ENCODE measurements around the gene EIF1B. TPM values are rescaled to one million over a fixed set of nuclear protein-coding genes. Genes with fewer than 3 reads are reported as not detected.

The EIF1B gene
- total RNA-seq, 2 experiments from 2014 or later: 35.0 to 37.5 TPM

DNA sequence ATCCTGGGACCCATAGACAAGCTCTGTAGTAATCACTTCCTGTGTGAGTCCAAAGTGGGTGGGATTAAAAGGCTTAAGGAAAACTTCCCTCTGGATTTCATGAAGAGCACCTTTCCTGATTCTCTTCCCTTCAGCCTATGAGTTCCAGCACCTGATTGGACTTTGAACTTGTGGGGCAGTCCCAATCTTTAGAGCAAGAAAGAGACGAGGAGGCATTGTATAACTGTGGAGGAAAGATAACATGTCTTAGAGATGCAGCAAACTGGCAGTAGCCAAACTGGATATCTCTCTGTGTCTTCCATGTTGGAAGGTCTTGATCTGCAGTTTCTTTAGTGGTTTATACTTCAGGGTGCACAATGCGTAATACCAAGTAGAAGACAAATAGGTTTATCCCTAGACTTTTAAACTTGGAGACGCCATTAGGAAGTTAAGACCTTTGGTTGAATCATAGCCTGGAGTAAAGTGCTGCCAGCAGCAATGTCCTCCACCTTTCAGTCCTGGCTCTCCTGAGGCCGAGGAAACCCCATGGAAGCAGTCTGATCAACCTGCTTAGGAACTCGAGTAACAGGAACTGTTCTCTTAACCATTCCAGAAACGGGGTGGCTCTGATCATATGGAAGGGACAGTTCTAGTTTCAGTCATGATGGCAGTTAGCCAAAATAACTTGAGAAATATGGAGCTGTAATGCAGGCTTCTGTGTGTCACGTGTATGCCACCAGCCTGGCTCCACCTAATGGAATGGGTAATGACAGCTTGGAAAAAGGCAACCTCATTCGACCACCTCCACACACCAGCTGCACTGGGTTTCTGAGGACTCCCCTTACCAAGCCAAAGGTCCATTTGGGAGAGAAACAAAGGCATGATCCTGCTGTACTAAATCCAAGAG is 4.7 kb downstream of the EIF1B start:
- H3K27me3 Mint-ChIP-seq: no peaks in the 10 kb centered on the region
- ChIA-PET CTCF (interaction anchor here (1.0 to 1.6 kb wide), 2 partner anchors 12 to 122 kb away, joined by 3 read pairs; no protein-coding TSS in a partner anchor), POLR2A (no interaction called here)
- peaks cover 19% of the 10 kb centered on the region for H3K4me1 Mint-ChIP-seq
- peaks cover 31% of the 10 kb centered on the region for H3K36me3 Mint-ChIP-seq (ENCODE audit: low read depth)
- DNase-seq: no peak
- no peak overlapping the region for H3K27ac Mint-ChIP-seq
- no peaks in the 10 kb centered on the region for H3K9me3 Mint-ChIP-seq
- no peak overlapping the region for H3K4me3 Mint-ChIP-seq

DNA sequence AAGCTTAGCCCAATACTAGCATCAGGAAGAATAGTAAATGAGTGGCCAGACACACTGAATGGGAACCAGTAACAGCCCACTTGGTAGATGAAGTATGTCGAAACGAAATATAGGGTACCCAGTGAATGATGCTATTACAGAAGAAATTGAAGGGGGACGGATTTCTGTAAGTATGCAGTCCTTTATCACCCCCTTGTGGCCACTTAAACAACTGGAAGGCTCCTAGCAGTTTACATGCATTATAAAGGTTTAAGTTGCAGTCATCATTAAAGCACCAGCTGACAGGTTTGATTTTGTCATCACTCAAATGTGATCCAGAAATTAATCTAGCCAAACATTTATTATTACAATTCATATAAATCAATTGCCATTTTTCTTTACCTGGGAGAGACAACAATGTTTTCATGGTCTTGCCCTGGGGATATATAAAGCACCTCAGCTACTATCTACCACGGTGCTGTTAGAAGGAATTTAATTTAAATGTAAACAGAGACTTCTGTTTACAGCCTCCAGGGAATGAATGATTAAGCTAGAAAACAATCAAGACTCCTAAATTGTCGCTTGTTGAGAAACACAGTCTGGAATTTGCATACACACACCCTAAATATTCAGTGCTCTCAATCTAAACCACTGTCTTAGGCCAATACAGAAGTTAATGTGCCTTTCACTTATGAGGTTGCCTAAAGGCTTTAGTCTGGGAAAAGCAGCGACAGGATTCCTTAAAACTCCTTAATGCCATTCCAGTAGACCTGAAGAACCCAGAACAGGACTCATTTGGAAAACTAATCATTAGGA is 7.8 kb downstream of the EIF1B start:
- ChIA-PET POLR2A (no interaction called here), CTCF (interaction anchor here (0.6 to 1.3 kb wide), 3 partner anchors 18 to 1853 kb away, joined by 3 to 4 read pairs (median 3); no protein-coding TSS in a partner anchor)
- DNase-seq: peak; percentile 60
- no peaks in the 10 kb centered on the region for H3K27me3 Mint-ChIP-seq
- H3K4me3 Mint-ChIP-seq: no peak overlapping the region
- peaks cover 10% of the 10 kb centered on the region for H3K36me3 Mint-ChIP-seq (ENCODE audit: low read depth)
- H3K9me3 Mint-ChIP-seq: no peaks in the 10 kb centered on the region
- no peak overlapping the region for H3K27ac Mint-ChIP-seq
- H3K4me1 Mint-ChIP-seq: peaks cover 6% of the 10 kb centered on the region

DNA sequence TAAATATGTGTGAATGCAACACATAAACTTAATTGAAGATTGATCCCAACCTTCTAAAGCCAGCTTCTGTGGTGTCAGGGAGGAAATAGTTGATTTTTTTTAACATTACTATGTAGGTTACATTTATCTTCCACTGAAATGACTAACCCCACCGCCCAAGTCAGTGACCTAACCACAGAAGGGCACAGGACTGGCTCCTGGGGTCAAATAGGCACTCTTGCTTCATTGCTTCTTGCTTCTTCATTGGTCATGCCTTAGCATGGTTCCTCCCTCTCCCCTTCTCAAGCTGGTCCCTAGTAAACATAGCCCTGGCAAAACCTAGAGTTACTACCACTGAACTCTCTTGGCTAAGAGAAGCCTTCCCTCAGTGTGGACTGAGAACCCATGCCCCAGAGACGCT is 12.3 kb downstream of the EIF1B start:
- DNase-seq: no peak
- Mint-ChIP-seq H3K27me3 (peaks cover 14% of the 10 kb centered on the region), H3K36me3 (ENCODE audit: low read depth) (no peaks in the 10 kb centered on the region), H3K4me1 (peaks cover under 1% of the 10 kb centered on the region), H3K4me3 (no peak overlapping the region), H3K9me3 (no peaks in the 10 kb centered on the region), H3K27ac (no peak overlapping the region)
- ChIA-PET CTCF (interaction anchor here (0.7 to 1.2 kb wide), 2 partner anchors 9 to 184 kb away, joined by 3 read pairs; partner anchors contain the start of gene ZNF620), POLR2A (no interaction called here)

DNA sequence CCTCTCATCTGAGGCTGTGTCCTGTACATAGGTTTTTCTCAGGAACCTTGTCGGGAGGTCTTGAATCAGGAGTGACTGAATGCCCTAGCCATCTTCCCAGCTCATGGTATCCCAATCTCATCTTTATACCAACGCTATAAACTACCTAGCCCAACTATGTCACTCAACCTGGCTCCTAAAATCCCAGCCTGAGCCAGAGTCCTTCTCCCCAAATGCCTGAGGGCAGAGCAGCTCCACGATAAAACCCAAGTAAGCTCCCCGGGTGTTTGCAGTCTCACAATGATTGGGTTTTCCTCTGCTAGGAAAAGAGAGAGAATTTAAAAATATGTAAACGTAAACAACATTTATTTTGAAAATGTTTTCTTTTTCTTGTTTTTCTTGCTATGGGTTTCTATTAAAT is 14.4 kb downstream of the EIF1B start:
- no peaks in the 10 kb centered on the region for H3K9me3 Mint-ChIP-seq
- H3K4me3 Mint-ChIP-seq: no peak overlapping the region
- peaks cover 6% of the 10 kb centered on the region for H3K4me1 Mint-ChIP-seq
- peaks cover 19% of the 10 kb centered on the region for H3K27me3 Mint-ChIP-seq
- no peak overlapping the region for H3K27ac Mint-ChIP-seq
- DNase-seq: no peak
- no peaks in the 10 kb centered on the region for H3K36me3 Mint-ChIP-seq (ENCODE audit: low read depth)
- ChIA-PET POLR2A (no interaction called here), CTCF (interaction anchor here (1.3 kb wide), 1 partner anchor 15 kb away, joined by 3 read pairs; no protein-coding TSS in a partner anchor)

DNA sequence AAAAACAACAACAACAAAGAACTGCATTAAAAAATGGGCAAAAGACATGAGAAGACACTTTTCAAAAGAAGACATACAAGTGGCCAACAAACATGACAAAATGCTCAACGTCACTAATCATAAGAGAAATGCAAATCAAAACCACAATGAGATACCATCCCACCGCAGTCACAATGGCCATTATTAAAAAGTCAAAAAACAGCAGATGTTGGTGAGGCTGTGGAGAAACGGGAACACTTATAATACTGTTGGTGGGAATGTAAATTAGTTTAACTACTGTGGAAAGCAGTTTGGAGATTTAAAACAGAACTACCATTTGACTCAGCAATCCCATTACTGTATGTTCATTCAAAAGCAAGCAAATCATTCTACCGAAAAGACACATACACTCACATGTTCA is 15.1 kb downstream of the EIF1B start:
- peaks cover 19% of the 10 kb centered on the region for H3K27me3 Mint-ChIP-seq
- H3K9me3 Mint-ChIP-seq: no peaks in the 10 kb centered on the region
- H3K4me1 Mint-ChIP-seq: peaks cover 6% of the 10 kb centered on the region
- CTCF ChIA-PET: no interaction called here
- no peak for DNase-seq
- H3K36me3 Mint-ChIP-seq (ENCODE audit: low read depth): no peaks in the 10 kb centered on the region
- POLR2A ChIA-PET: no interaction called here
- H3K4me3 Mint-ChIP-seq: no peak overlapping the region
- no peak overlapping the region for H3K27ac Mint-ChIP-seq

DNA sequence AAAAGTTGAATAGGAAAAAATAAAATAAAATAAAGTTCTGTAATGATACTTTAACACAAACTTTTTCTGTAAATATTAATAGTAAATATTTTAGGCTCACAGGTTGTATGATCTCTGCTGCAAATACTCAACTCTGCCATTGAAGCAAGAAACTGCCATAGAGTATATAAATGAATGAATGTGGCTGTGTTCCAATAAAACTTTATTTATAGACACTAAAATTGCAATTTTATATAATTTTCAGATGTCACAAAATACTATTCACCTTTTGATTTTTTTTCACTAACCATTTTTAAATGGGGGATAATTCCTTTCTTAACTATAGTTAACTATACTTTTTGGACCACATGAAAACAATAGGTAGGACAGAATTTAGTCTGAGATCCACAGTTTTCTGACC is 16.0 kb downstream of the EIF1B start:
- peaks cover 6% of the 10 kb centered on the region for H3K4me1 Mint-ChIP-seq
- CTCF ChIA-PET: interaction anchor here (1.5 kb wide), 1 partner anchor 127 kb away, joined by 4 read pairs; no protein-coding TSS in a partner anchor
- DNase-seq: no peak
- no peak overlapping the region for H3K27ac Mint-ChIP-seq
- no peak overlapping the region for H3K4me3 Mint-ChIP-seq
- no peaks in the 10 kb centered on the region for H3K36me3 Mint-ChIP-seq (ENCODE audit: low read depth)
- H3K27me3 Mint-ChIP-seq: peaks cover 19% of the 10 kb centered on the region
- H3K9me3 Mint-ChIP-seq: no peaks in the 10 kb centered on the region
- POLR2A ChIA-PET: no interaction called here

DNA sequence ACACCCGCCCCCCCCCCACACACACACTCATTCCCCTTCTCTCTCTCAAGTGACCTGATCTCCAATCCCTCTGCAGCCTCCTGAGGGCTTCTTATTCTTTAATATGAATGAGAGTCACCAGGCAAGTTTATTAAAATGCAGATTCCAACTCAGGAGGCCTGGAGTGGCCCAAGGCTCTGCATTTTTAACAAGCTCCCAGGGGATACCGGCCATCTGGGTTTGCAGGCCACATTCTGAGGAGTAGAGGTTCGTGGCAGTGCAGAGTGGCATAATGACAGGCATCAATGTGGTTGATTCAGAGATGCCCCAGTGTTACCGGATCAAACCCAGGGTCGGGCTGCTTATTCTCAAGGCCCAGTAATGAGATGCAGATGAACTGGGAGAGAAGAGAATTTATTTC is 18.9 kb downstream of the EIF1B start:
- POLR2A ChIA-PET: no interaction called here
- DNase-seq: no peak
- Mint-ChIP-seq H3K4me1 (peaks cover 6% of the 10 kb centered on the region), H3K27ac (no peak overlapping the region), H3K9me3 (no peaks in the 10 kb centered on the region), H3K4me3 (no peak overlapping the region), H3K36me3 (ENCODE audit: low read depth) (no peaks in the 10 kb centered on the region), H3K27me3 (peaks cover 19% of the 10 kb centered on the region)
- CTCF ChIA-PET: no interaction called here

DNA sequence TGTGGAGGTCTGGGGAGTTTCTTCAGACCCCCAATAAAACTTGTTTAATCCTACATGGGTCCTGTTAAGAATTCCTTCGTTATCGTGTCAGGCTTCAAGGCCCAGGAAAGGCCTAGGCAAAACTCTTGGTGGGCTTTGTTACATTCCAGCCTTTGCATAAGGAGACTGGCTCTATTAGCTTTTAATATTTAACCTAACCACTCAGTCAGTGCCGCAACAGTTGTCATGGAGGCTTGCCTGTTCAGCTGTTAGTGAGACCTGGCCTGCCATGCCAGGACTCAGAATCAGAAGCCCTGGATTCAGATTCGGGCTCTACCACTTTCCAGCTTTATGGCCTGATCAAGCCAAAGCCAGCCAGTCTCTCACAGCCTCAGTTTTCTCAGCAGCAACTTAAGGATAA is 19.6 kb downstream of the EIF1B start:
- no peaks in the 10 kb centered on the region for H3K36me3 Mint-ChIP-seq (ENCODE audit: low read depth)
- DNase-seq: no peak
- H3K4me1 Mint-ChIP-seq: peaks cover 6% of the 10 kb centered on the region
- peaks cover 19% of the 10 kb centered on the region for H3K27me3 Mint-ChIP-seq
- no peak overlapping the region for H3K27ac Mint-ChIP-seq
- ChIA-PET CTCF (interaction anchor here (0.9 kb wide), 1 partner anchor 20 kb away, joined by 3 read pairs; no protein-coding TSS in a partner anchor), POLR2A (no interaction called here)
- H3K9me3 Mint-ChIP-seq: no peaks in the 10 kb centered on the region
- no peak overlapping the region for H3K4me3 Mint-ChIP-seq

DNA sequence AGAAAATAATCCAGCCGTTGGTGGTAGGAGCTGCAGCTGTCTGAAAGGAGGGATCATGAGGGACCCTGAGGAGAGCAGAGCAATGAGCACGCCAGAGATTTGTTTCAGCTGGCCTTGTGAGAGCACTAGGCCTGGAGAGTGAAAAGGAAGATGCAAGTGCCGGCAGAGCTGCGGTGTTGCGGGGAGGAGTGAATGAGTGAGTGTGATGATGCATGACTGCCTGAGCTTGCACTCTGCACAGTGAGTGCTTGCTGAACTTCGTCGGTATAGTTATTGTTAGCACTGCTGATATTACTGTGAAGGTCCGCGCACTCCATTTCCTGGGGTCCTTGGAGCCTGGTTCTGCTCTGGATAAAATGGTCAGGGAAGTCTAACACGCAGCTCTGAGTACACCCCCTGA is 23.2 kb downstream of the EIF1B start:
- ChIA-PET CTCF (no interaction called here), POLR2A (no interaction called here)
- Mint-ChIP-seq H3K4me3 (no peak overlapping the region), H3K4me1 (peaks cover 9% of the 10 kb centered on the region), H3K27me3 (no peaks in the 10 kb centered on the region), H3K27ac (no peak overlapping the region), H3K36me3 (ENCODE audit: low read depth) (no peaks in the 10 kb centered on the region), H3K9me3 (no peaks in the 10 kb centered on the region)
- DNase-seq: no peak

DNA sequence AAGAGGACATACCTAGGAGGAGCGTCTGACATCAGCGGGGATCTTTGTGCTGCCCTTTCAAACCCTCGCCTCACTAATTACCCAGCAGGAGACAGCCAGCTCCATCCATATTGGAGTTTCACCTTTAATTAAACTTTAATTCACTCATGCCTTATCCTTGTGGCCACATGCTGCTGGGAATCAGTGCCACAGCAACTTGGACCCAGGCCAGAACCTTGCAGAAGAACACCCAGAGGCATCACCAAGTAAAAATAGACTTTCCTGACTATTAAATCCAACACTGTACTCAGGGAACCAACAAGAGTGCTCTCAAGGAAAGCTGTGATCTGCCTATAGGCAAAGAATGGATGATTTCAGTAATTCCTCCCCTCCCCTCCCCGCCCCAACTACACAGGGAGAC is 23.9 kb downstream of the EIF1B start:
- Mint-ChIP-seq H3K4me1 (peaks cover 12% of the 10 kb centered on the region), H3K4me3 (no peak overlapping the region), H3K9me3 (no peaks in the 10 kb centered on the region), H3K27me3 (no peaks in the 10 kb centered on the region), H3K36me3 (ENCODE audit: low read depth) (no peaks in the 10 kb centered on the region), H3K27ac (no peak overlapping the region)
- no peak for DNase-seq
- ChIA-PET CTCF (no interaction called here), POLR2A (no interaction called here)

DNA sequence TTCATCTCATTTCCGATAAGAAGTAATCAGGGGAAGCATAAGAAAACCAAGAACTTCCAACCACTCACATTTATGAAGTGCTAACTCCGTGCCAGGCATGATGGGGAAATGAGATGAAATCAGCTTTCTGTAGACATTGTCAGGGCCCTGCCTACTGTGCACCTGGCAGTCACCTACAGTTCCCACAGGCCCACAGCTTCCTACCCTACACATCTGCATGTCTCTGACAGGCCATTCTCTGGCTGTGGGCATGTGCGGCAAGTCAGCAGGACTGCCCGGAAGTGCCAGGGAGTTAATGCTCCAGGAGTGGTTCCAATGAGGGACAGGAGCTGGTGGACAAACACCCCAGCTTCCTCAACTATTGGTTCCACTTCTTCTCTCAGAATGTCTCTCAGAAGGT is 24.3 kb downstream of the EIF1B start:
- H3K9me3 Mint-ChIP-seq: no peaks in the 10 kb centered on the region
- H3K27me3 Mint-ChIP-seq: no peaks in the 10 kb centered on the region
- H3K4me3 Mint-ChIP-seq: no peak overlapping the region
- CTCF ChIA-PET: no interaction called here
- peaks cover 12% of the 10 kb centered on the region for H3K4me1 Mint-ChIP-seq
- no peak overlapping the region for H3K27ac Mint-ChIP-seq
- H3K36me3 Mint-ChIP-seq (ENCODE audit: low read depth): no peaks in the 10 kb centered on the region
- POLR2A ChIA-PET: no interaction called here
- DNase-seq: no peak

DNA sequence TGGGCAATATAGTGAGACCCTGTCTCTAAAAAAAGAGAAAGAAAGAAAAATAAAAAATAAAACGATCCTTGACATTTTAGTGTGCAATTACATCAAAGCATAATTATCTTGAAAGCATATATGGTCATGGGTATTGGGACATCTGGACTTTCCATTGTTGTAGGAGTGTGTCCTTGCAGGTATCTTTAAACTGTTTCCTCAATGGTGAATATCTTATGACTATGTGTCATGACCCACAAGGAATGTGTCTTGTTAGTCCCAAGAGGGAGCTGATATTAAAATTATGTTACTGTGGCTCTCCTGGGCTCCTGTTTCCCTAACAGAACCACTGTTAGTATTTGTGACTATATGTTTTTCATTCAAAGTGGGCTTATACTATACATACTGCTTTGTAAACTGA is 26.6 kb downstream of the EIF1B start:
- H3K36me3 Mint-ChIP-seq (ENCODE audit: low read depth): no peaks in the 10 kb centered on the region
- peaks cover 12% of the 10 kb centered on the region for H3K4me1 Mint-ChIP-seq
- H3K27me3 Mint-ChIP-seq: no peaks in the 10 kb centered on the region
- DNase-seq: no peak
- no peak overlapping the region for H3K27ac Mint-ChIP-seq
- POLR2A ChIA-PET: no interaction called here
- no peaks in the 10 kb centered on the region for H3K9me3 Mint-ChIP-seq
- no peak overlapping the region for H3K4me3 Mint-ChIP-seq
- CTCF ChIA-PET: interaction anchor here (1.4 kb wide), 1 partner anchor 27 kb away, joined by 4 read pairs; the partner anchor contains the start of gene EIF1B

DNA sequence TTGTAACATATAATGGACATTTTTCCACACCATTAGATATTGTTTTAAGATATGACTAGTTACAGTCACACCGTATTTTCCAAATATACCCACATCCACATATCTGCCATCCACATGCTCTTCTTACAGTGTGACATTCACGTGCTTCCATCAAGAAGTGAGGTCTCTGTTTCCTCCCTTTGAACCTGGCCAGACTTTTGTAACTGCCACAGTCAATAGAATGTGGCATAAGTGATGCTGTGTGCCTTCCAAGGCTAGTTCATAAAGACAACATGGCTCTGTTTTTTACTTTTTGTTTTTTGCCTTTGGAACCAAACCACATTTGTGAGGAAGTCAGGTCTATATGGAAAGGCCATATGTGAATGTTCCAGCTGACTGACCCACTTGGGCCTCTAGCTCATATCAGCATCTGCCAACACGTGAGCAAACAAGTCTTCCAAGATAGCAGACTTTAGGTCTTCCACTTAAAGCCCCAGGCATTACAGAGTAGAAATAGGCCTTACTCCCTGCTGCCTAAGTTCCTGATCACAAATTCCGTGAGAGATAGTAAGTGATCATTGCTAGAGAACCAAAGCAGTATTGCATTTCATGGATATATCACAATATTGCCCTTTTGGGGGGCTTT is 27.1 kb downstream of the EIF1B start:
- no peaks in the 10 kb centered on the region for H3K9me3 Mint-ChIP-seq
- no peak overlapping the region for H3K4me3 Mint-ChIP-seq
- H3K4me1 Mint-ChIP-seq: peaks cover 12% of the 10 kb centered on the region
- DNase-seq: no peak
- CTCF ChIA-PET: no interaction called here
- POLR2A ChIA-PET: no interaction called here
- no peaks in the 10 kb centered on the region for H3K27me3 Mint-ChIP-seq
- no peaks in the 10 kb centered on the region for H3K36me3 Mint-ChIP-seq (ENCODE audit: low read depth)
- no peak overlapping the region for H3K27ac Mint-ChIP-seq
